Measurements from ENCODE around the gene SRD5A3.
A peak's percentile ranks its signal among the peaks of the same experiment; 100 is the strongest.

The SRD5A3 gene

DNA sequence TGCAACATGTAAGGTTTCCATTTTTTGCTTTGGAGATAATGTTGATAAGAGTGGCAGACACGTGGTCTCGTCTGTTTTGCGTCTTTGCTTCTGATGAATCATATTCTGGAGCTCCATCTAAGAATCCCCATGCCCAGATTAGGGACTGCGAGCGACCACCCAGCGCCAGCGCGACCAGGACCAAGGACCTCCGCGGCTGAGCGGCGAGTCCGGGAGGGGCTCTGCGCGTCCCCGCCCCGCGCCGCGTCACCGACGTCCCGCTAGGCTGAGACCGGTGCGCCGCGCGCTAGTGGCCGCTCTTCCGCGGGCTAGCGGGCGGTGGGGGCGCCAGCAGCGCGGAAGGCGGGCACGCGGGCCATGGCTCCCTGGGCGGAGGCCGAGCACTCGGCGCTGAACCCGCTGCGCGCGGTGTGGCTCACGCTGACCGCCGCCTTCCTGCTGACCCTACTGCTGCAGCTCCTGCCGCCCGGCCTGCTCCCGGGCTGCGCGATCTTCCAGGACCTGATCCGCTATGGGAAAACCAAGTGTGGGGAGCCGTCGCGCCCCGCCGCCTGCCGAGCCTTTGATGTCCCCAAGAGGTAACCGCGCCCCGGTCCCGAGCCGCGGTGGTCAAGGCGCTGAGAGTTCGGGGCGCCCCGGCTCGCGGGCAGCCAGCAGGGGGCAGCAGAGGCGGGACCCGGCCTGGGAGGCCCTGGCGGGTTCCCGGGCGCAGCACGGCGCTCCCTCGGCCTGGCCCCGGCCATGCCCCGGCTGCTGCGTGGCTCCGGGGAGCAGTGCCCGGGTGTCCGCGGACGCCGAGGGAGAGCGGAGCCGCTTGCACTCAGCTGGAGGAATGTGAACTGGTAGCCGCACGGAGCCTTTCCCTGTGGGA is at the start of gene SRD5A3:
SRD5A3 (plus strand) TSS at position 263 of the 871 bp plus-strand sequence; CDS start at position 358, 95 bp downstream.
- peak; percentile 61 for DNase-seq (ENCODE audit: low read depth, low spot score)

DNA sequence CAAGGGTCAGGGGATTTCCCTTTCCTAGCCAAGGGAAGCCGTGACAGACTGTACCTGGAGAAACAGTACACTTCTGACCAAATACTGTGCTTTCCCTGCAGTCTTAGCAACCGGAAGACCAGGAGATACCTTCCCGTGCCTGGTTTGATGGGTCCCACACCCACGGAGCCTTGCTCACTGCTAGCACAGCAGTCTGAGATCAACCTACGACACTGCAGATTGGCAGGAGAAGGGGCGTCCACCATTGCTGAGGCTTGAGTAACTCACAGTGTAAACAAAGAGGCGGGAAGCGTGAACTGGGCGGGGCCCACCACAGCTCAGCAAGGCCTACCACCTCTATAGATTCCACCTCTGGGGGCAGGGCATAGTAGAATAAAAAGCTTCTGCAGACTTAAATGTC is 48.7 kb upstream of the SRD5A3 start:
- no peak for DNase-seq (ENCODE audit: low read depth, low spot score)

DNA sequence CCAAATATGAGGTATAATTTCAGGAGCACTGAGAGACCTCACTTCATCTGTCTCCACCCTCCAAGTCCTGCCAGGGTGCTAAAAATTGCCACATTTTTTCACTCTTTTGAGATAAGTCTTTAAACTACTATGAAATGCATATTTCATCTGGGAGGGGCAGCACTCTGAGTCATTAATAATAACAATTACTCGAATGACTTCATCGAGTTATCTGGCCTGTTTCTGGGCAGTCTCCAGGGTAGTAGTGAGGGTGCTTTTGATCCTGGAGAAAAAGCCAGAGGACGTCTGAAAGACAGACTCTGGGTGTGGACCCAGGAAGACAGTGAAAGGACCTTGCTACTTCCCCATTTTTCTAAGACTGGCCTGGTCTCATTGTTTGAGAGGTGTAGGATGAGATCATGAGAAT is 42.3 kb upstream of the SRD5A3 start:
- no peak for DNase-seq (ENCODE audit: low read depth, low spot score)

DNA sequence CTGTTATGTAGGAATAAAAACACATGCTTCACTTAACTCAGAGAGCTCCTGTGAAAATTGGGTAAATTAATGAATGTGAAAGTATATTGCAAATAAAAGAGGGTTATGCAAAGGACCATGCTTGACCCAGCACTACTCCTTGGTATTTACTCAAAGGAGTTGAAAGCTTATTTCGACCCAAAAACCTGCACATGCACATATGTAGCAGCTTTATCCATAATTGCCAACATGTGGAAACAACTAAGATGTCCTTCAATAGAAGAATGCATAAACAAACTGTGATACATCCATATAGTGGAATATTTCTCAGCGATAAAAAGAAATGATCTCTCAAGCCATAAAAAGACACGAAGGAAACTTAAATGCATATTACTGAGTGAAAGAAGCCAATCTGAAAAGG is 41.7 kb upstream of the SRD5A3 start:
- no peak for DNase-seq (ENCODE audit: low read depth, low spot score)

DNA sequence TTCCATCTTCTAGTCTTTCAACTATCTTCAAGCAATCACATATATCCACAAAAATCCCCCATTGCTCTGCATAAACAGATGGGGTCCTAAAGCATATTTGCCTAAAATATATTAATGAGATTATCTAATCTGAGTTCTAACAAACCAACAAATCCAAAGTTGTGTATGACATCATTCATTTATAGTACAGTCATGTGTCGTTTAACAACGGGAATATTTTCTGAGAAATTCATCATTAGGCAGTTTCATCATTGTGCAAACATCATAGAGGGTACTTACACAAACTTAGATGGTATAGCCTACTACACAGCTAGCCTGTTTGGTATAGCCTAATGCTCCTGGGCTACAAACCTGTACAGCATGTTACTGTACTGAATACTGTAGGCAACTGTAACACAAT is 38.0 kb upstream of the SRD5A3 start:
- no peak for DNase-seq (ENCODE audit: low read depth, low spot score)

DNA sequence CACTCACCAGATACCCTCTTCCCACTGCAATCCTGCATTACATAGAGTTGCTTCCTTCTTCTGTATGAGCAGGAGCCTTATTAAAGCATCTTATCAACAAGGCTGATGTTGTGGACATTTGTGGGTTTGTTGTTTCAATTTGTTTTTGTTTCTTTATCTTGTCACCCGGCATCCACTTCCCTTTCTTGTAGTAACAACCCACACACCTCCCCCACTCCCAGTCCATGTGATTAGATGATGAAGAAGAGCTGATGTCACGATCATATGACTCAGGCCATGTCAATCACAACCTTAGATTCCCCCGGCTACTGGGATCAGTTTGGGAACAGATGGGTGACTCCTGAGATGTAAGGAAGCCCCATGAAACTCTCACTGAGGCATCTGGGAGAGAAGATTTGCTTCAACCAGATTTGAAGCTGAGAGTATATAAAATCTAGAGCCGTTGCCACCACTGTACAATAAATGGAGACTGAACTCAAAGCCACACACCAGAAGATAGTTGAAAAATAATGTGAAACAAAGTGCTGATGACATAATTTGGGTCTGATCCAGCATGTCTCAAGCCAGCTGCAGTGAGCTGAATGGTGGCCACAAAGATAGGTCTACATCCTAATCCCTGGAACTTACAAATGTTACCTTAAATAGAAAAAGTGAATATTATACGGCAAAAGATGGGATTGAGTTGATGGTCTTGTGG is 34.1 kb upstream of the SRD5A3 start:
- no peak for DNase-seq (ENCODE audit: low read depth, low spot score)

DNA sequence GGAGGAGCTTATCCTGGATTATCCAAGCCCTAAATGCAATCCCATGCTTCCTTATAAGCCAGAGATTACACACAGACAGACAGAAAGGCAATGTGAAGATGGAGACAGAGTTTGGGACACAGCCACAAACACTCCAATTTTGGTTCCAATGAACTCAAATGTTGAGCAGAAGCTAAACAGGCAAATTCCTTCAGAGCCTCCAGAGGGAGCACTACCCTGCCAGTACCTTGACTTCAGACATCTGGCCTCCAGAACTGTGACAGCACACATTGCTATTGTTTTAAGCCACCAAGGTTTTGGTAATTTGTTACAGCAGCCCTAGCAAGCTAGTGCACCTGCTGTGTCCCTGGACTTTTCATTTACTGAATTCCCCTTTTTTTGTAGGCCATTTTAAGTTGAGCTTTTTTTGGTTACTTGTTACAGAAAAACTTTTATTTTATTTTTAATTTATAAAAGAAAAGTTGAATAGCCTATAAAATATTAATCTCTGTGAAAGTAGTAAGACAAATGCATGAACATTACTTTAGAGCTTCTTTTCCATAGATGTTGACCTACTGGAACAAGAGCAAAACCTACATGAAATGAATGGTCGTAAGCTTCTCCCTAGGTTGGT is 33.4 kb upstream of the SRD5A3 start:
- no peak for DNase-seq (ENCODE audit: low read depth, low spot score)

DNA sequence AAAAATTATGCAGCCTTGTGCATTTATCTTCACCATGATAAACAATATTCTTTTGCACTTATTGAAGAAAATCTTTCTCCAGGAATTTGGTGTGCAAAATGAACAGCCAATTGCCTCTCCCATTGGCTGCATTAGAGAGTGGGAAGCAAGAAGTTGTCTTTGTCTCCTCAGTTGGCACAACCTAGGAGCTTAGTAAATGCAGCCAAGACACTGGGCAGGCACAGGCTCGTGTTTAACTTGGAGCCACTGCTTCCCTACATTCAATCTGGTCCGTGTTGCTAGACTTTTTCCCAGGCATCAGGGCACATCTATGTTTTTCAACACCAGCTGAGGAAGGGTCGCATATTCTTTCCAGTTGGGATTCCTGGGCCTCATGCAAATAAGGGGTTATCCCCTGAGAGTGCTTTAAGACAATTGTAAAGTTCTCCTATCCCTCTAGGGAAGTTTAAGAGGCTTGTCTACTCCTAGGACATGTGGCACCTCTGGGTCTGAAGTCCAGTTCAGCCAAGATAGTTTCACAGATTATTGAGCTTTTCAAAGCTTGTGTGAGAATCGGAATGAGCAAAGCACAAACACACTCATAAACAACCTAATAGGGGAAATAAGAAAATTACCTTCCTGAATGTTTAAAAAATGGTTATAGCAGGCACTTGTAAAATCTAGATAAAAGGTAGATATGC is 31.8 kb upstream of the SRD5A3 start:
- DNase-seq (ENCODE audit: low read depth, low spot score) = no peak

DNA sequence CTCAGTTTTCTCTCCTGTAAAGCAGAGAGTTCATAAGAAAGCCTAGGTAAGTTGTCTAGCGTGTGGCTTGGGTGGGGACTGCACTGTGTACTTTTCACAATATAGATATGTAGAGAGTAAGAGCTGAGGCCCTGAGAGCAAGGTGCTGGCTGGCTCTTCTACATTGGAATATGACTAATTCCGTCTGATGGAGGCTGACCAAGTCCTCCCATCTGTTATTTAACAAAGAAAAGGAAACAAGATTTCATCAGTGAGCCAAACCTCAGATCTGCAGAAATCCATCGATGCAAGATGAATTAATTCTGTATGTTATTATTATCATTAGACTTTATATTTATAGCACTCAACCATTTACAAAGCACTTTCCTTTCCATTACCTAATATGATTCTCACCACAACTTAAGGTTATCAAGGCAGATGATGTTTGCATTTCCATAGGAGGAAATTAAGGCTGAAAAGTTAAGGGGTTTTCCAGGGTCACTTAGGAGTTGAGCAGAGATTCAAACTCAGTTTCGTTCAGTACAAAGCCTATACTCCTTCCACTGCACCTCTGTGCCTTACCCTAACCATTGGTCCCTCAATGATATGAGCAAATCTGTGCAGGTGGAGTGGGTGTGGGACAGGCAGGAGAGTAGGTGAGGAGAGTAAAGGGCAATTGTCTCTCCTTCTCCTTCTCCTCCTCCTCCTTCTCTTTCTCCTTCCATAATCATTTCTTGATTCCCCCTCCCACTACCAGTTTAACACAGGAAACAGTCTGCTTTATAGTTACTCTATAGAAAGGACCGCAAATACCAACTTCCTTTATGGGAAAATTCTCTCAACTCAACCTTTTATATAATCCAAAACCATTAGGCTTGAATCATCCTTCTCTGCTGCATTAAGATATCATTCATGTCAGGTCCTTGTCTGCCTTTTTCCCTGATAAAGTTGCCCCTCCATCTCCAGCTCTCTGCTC is 27.6 kb upstream of the SRD5A3 start:
- DNase-seq (ENCODE audit: low read depth, low spot score) = no peak

DNA sequence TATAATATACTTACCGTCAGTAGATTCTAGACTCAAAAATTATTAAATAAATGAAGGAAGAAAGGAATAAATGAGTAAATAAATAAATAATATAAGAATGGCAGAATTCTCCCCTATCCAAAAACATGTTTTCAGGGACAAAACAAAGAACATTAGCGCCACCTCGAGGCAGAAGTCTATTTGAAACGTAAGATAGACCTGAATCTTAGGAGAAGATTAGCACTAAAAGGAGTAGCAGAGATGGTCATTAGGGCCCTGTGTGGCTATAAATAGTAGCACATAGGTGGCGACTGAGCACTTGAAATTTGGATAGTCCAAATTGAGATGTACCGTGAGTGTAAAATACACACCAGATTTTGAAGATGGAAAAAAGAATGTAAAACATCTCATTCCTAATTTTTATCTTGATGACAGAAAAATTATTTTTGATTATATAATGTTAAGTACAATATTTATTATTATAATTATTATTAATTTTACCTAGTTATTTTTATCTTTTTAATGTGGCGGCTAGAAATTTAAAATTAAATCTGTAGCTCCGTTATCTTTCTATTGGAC is 24.3 kb upstream of the SRD5A3 start:
- peak; percentile 9 for DNase-seq (ENCODE audit: low read depth, low spot score)

DNA sequence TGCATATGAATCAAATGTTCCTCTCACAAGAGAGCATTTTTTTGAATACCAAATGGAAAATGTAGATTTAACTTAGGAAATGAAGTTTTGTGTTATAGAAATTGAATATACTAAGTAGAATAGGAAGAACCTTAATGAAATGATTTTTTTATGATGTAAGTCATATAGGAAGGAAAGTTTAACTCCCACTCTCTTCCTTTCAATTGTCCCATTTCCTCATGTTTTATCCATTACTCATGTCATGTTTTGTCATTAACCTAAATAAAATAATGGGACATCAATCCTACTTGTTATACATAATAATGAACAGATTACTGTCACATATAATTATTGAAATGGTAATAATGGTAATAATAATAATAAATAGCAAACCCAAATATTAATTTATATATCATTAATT is 22.7 kb upstream of the SRD5A3 start:
- DNase-seq (ENCODE audit: low read depth, low spot score) = no peak

DNA sequence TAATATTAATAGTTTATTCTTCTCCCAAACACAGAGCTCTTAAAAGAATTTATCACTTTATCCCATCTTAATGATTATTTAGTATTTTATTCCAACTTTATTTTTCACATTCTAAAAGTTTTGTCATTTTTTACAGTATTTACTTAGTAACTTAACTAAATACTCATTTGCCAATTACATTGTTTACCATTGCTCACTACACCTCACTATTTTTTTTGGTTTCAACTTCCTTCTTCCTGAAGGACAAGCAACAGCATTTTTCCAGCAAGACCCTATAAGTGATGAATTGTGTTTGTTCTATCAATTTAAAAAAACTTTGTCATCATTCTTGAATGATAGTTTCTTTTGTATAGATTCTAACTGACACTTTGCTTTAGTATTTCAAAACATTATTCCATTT is 19.4 kb upstream of the SRD5A3 start:
- no peak for DNase-seq (ENCODE audit: low read depth, low spot score)

DNA sequence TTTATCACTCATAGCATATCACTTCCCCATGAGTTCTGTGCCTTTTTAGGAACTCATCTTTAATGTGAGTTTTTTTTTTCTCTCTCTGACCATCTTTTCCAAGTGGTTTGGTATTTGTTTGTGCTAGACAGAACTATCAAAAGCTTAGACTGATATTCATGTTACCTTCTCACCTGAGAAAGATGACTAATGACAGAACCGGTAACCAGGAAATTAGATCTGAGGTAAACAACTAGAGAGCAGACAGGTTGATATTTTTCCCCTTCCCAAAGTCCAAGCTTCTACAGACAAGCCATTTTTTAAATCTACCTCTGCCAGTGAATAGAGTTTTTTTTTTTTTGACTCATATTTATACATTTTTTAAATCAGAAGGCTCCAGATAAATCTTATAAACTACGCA is 17.0 kb upstream of the SRD5A3 start:
- DNase-seq (ENCODE audit: low read depth, low spot score) = no peak

DNA sequence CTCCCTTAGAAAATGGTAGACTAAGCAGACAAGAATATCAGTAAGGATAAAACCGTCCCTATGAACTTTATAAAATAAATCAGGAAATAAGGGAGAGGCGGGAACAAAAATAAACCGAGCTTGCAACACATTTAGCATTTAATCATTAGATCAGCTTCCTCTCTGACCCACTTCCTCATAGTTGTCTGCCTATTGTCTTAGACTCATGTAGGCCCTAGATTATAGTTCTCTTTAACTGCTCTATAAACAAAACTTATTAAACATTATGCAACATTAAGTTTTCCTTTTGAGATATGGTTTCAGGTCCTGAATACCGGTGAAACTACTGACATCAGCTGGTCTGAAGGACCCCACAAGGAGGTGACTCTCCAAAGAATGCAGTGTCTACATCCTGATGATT is 15.8 kb upstream of the SRD5A3 start:
- DNase-seq (ENCODE audit: low read depth, low spot score) = no peak

DNA sequence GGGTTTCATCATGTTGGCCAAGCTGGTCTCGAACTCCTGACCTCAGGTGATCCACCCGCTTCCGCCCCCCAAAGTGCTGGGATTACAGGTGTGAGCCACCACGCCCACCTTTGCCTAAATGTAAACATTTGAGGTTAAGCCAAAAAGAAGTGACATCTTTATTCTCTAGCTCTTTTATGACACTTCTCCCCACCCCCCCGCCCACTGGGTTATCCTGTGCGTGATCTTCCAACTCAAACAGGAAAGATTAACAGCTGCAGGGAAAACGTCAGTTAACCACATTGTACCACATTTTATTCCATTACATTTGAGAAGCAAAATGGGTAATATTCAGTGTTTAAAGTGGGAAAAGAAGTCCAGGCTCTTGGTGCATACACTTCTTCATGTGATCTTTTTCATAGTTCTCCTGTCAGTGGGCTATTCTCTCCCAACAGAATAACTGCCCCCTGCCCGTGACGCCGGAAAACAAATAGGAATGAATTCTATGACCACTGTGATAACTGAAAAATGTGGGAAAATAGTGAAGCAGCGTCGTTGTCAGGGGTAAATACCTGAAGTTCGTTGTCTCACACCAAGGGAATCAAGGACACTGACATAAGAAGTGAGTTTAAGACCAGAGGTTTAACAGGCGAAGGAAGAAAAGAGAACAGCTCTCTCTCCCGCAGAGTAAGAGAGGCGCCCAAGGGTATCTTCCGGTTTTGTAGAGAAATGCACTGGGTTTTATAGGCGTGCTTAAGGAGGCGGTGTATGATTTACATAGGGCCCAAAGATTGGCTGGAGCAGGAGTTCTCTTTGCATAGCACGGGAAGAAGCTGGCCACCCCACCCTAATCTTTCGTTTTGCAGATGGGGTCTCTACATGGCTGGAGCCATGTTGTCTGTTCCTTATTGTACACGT is 9.7 kb upstream of the SRD5A3 start:
- no peak for DNase-seq (ENCODE audit: low read depth, low spot score)

DNA sequence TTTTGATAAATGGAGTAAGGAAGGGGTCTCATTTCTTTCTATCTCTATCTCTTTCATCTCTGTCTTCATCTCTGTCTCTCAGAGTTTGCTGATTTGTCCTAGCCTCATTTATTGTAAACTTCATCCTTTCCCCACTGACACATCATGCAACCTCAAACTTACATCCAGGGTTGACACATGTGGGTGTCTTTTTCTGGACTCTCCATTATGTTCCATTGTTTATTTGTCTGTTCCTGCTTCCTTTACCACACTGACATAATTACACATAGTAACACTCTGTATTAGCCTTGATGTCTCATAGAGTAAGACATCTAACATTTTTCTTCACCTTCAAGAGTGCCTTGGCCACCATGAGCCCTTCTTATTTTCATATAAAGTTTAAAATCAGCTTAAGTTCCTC is 8.1 kb upstream of the SRD5A3 start:
- DNase-seq (ENCODE audit: low read depth, low spot score) = no peak

DNA sequence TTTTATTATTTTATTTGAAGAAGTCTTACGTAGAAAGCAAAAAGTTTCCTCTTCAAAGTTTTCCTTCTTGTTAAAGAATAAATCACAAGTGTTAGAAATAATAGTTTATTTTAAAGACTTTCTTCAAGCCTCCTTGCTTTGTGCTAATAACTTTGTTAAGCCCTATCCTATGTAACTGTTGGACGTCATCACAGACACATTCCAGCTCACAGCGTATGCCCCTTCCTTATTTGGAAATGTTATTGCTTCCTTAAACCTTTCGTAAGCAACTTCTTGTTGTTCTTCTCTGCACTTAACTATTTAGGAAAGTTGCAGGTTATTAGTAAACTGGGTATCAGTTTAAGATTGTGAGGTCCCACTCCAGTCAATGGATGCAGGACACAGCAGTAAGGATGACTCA is 7.6 kb upstream of the SRD5A3 start:
- DNase-seq (ENCODE audit: low read depth, low spot score) = no peak

DNA sequence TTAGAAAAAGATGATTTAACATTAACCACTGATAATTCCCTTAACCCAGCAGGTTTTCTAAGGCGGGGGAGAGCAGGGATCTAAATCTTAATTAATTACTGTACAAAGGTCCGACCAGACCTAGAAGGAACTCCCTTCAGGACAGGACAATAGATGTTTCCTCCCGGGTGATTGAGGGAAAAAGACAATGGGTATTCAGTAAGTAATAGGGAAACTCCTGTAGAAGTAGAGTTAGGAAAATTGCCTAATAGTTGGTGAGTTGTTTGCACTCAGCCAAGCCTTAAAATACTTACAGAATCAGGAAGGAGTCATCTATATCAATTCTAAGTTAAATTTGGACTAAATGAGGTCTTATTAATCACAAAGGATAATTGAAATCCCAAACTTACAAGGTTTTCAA is 5.8 kb upstream of the SRD5A3 start:
- no peak for DNase-seq (ENCODE audit: low read depth, low spot score)

DNA sequence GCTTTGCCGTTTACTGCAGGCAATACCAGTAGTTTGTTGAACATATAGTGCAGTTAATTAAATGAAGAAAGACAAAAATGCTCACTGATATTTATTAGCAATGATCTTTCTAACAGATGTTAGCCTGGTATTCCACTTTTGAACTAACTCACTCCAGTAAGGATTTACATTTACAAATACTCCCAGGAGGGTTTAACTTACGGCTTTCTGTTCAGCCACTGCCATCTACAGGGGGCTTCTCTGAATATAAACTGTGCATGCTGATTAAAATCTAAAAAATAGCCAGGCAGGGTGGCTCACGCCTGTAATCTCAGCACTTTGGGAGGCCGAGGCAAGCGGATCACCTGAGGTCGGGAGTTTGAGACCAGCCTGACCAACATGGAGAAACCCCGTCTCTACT is 2.2 kb upstream of the SRD5A3 start:
- DNase-seq (ENCODE audit: low read depth, low spot score) = no peak

DNA sequence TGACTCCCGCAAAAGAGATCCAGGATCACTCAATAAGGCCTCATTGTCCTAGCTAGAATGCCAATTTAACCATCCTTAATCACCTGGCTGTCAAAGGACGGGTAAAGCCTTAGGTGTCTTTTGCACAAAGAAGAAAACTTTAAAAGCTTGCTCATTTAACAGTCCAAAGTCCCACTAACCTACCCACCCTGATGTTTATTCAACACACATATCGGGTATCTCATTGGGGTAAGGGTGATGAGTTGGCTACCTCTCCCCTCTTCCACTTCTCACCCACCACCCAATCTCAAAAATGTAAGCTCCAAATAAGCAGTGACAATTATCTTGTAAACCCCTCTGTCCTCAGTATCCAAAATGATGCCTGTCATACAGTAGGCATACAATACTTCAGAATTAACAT is 988 bp upstream of the SRD5A3 start:
- no peak for DNase-seq (ENCODE audit: low read depth, low spot score)
